Ovary (tissue), 3 donors: Measurements from ENCODE around the gene IFNGR1.

Source experiments
- CTCF ChIP-seq, 3 donors: fragments of 450-650 bp in 2 of 3; fragments of 200-600 bp in 1 of 3; IDR thresholded peaks; one replicate each; pipeline versions ENCODE4 v1.5.1 to v1.8.0; 2016 to 2022; ENCODE audit warnings: antibody characterized with exemption in 3 of 3, mild to moderate bottlenecking in 1 of 3
- EP300 ChIP-seq: sonication (generic); formaldehyde crosslinking; IDR thresholded peaks from one replicate; pipeline ENCODE4 v1.6.1; 2017; ENCODE audit warnings: antibody characterized with exemption
- POLR2A ChIP-seq: fragments of 450-650 bp; IDR thresholded peaks from one replicate; pipeline ENCODE4 v1.6.1; 2017; ENCODE audit warnings: antibody characterized with exemption, mild to moderate bottlenecking, moderate library complexity
- donor health status: DM: no; HTN: no; CAD: no.

GRCh38 chr6:137223370-137224131 is 4.4 kb upstream of the IFNGR1 start:
- TF ChIP-seq POLR2A (no peak), CTCF (IDR thresholded peaks at IDR 0.05) (no peak), EP300 (no peak)
